GM19395 (cell line): Measurements from ENCODE around the gene ZYG11B.
A peak's percentile ranks its signal among the peaks of the same experiment; 100 is the strongest.
"Not testable (repeated sequence)": the region's sequence is repeated elsewhere in the genome, so short reads cannot be mapped to it uniquely, and the experiment has no call there.

Source experiments
- ATAC-seq: cut with Tn5 transposase; IDR thresholded peaks from one replicate; pipeline ENCODE4 v1.9.1; 2021; ENCODE audit warnings: mild to moderate bottlenecking, moderate library complexity; ENCODE audit not compliant: unreplicated experiment

ZYG11B gene

GRCh38 chr1:52842643-52843310 lies 116.5 kb downstream of the ZYG11B start, which contains the start of gene ZYG11A:
Gene ZYG11A, plus strand, starts transcription at chr1:52842760. Its CDS starts 124 bp downstream, at chr1:52842884.
- peak; percentile 89 for ATAC-seq

- ATAC-seq: not testable (repeated sequence)
Observed at GRCh38 chr1:52845119-52845518, 118.9 kb downstream of the ZYG11B start.

GRCh38 chr1:52848423-52848822 lies 122.2 kb downstream of the ZYG11B start:
- ATAC-seq: no peak

GRCh38 chr1:52850951-52851350 lies 124.7 kb downstream of the ZYG11B start:
- ATAC-seq: no peak

- ATAC-seq: no peak
Observed at GRCh38 chr1:52852854-52853253, 126.6 kb downstream of the ZYG11B start.

GRCh38 chr1:52855584-52855983 lies 129.3 kb downstream of the ZYG11B start:
- no peak for ATAC-seq

- ATAC-seq: no peak
Observed at GRCh38 chr1:52856026-52856425, 129.8 kb downstream of the ZYG11B start.

GRCh38 chr1:52857443-52857842 lies 131.2 kb downstream of the ZYG11B start:
- ATAC-seq: no peak

GRCh38 chr1:52862666-52863458 lies 136.6 kb downstream of the ZYG11B start:
- no peak for ATAC-seq

GRCh38 chr1:52867087-52867863 lies 141.0 kb downstream of the ZYG11B start:
- ATAC-seq: peak; percentile 95

- ATAC-seq: not testable (repeated sequence)
Observed at GRCh38 chr1:52869727-52870126, 143.5 kb downstream of the ZYG11B start.

GRCh38 chr1:52876843-52877242 lies 150.6 kb downstream of the ZYG11B start:
- ATAC-seq: no peak
